BE2C (cell line): ENCODE data around the gene SCUBE2.

Experiments
- DNase-seq: peaks from one replicate; pipeline ENCODE4 v3.0.0-alpha.2; 2020
- H3K27me3 ChIP-seq: fragments of 250-450 bp; sonication (Bioruptor Pico); 2 replicates; pipeline ENCODE4 v1.5.1; 2020; ENCODE audit warnings: mild to moderate bottlenecking
- H3K36me3 ChIP-seq: fragments of 250-450 bp; sonication (Bioruptor Pico); 2 replicates; pipeline ENCODE4 v1.5.1; 2020; ENCODE audit warnings: mild to moderate bottlenecking
- H3K4me1 ChIP-seq: fragments of 250-450 bp; sonication (Bioruptor Pico); 2 replicates; pipeline ENCODE4 v1.5.1; 2020
- H3K4me3 ChIP-seq: 2 replicates; pipeline ENCODE4 v1.5.1; 2011; ENCODE audit warnings: low read depth, low read length
- H3K9me3 ChIP-seq: fragments of 250-450 bp; sonication (Bioruptor Pico); 2 replicates; pipeline ENCODE4 v1.5.1; 2020
- CTCF ChIP-seq: IDR thresholded peaks from 2 replicates; pipeline ENCODE4 v1.5.1; 2012; ENCODE audit warnings: mild to moderate bottlenecking, low read depth, low read length

SCUBE2 gene

GRCh38 chr11:9071692-9072091 is 19.7 kb downstream of the SCUBE2 start:
- Histone ChIP-seq H3K9me3 (no peaks in the 10 kb centered on the region), H3K36me3 (no peaks in the 10 kb centered on the region), H3K27me3 (no peaks in the 10 kb centered on the region), H3K4me1 (peaks cover 1% of the 10 kb centered on the region; the same call in 1 of the 2 replicates), H3K4me3 (no peak overlapping the region)
- no peak for TF ChIP-seq CTCF
- no peak for DNase-seq

DNA sequence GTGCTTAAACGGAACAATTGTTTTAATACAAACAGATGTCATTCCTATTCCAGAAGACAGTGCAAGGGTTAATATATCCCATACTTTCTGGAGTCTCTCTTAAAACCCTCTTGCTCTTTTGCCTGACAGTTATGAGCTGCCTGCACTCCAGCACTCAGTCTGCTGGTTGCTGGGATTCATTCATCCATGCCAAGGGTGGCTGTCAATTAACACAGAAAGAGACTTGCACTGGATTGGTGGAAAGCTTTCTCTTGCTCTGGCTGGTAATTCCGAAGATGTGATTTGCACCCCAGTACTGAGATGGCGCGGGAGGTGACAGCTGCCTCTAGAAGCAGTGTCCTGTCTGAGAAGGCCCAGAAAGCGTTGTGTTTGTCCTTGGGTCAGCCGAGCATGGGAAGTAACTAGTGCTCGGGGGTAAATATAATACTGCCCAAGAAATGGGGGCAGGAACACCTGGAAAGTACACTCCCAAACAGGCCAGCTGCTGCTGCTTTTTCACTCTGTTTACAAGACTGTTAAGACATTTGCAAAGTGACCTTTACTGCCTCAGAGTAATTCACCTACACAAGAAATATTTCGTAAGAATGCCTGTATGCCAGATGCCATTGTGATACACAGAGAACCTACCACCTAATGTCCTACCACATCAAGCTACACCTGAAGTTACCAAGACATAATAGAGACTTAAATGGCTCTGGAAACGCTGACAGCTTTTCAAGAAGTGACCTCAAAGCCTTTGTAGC is 20.5 kb downstream of the SCUBE2 start:
- H3K4me1 ChIP-seq: peaks cover 7% of the 10 kb centered on the region
- H3K4me3 ChIP-seq: no peak overlapping the region
- DNase-seq: no peak
- H3K27me3 ChIP-seq: no peaks in the 10 kb centered on the region
- H3K36me3 ChIP-seq: no peaks in the 10 kb centered on the region
- H3K9me3 ChIP-seq: no peaks in the 10 kb centered on the region
- no peak for TF ChIP-seq CTCF

GRCh38 chr11:9069862-9070470 is 21.4 kb downstream of the SCUBE2 start:
- no peaks in the 10 kb centered on the region for H3K9me3 ChIP-seq
- H3K4me3 ChIP-seq: no peak overlapping the region
- no peak for TF ChIP-seq CTCF
- no peaks in the 10 kb centered on the region for H3K27me3 ChIP-seq
- DNase-seq: no peak
- no peaks in the 10 kb centered on the region for H3K36me3 ChIP-seq
- peaks cover 7% of the 10 kb centered on the region for H3K4me1 ChIP-seq

DNA sequence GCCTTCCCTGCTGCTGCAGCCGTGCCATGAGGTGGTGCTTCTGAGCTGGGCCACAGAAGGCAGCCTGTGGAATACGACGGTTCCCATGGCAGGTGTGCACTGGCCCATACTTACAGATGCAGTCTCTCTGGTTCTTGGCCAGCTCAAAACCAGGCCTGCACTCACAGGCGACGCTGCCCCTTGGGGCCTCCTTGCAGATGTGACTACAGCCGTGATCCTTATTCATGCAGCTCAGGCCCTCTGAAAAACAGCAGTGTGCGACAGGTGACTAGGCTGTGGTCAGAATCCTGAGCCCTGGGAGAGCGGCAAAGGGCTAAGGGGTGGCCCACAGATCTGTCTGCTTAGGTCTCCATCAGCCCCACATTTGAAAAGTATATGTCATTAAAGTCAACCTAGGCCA is 22.1 kb downstream of the SCUBE2 start:
- DNase-seq: peak; percentile 47
- Histone ChIP-seq H3K4me1 (peaks cover 7% of the 10 kb centered on the region), H3K27me3 (no peaks in the 10 kb centered on the region), H3K9me3 (no peaks in the 10 kb centered on the region), H3K36me3 (no peaks in the 10 kb centered on the region), H3K4me3 (no peak overlapping the region)
- no peak for TF ChIP-seq CTCF

- no peak for TF ChIP-seq CTCF
- DNase-seq: peak; percentile 59
Measured at GRCh38 chr11:9066433-9066925, 24.9 kb downstream of the SCUBE2 start.

More at GRCh38 chr11:9066433-9066925, 24.9 kb downstream of the SCUBE2 start:
- Histone ChIP-seq H3K4me3 (no peak overlapping the region), H3K9me3 (no peaks in the 10 kb centered on the region), H3K36me3 (no peaks in the 10 kb centered on the region), H3K4me1 (peaks cover 7% of the 10 kb centered on the region), H3K27me3 (no peaks in the 10 kb centered on the region)
